ENCODE measurements around the gene SEMA3G. TPM values are rescaled to one million over a fixed set of nuclear protein-coding genes. Genes with fewer than 3 reads are reported as not detected.

Gene SEMA3G
- total and polyA plus RNA-seq, 2 donors (not counting 1 experiment from before 2014, with no cell fraction given): 0.02 to 0.17 TPM

DNA sequence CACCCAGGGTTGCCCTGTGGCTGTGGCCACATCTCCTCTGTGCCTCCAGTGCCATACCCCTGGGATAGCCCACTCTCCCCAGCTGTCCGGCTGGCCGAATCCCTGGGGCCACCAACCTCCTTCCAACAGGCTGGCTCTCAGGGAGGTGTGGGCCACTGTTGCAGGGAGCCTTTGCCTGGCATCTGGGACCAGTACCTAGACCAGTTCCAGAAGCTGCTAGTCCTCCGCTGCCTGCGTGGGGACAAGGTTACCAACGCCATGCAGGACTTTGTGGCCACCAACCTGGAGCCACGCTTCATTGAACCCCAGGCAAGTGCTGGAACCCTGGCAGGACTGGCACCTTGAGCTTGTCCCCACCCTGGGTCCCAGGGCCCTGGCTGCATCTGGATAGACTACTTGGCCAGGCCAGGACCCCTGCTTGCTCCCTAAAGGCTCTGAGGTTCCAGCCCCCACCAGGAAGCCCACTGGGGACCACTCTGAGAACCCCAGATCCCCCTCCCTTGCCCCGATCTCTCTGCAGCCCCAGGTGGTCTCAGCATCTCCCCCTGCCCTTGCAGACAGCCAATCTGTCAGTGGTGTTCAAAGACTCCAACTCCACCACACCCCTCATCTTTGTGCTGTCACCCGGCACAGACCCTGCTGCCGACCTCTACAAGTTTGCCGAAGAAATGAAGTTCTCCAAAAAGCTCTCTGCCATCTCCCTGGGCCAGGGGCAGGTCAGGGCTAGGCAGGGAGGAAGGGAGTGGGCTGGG lies 50.0 kb downstream of the SEMA3G start:
- Histone ChIP-seq H3K4me1 (ENCODE audit: control insufficient read depth, extremely low read depth, insufficient read depth, low read length) (no peaks in the 10 kb centered on the region), H4K20me1 (ENCODE audit: control insufficient read depth, extremely low read depth, insufficient read depth, low read length) (no peaks in the 10 kb centered on the region), H3K27ac (ENCODE audit: insufficient read depth, low read length) (no peak overlapping the region), H3K4me3 (replicated peaks in 1 of 4; ENCODE audit: control extremely low read depth in 1 of 4, insufficient read depth in 1 of 4, low read depth in 3 of 4, low read length in 4 of 4) (no peak overlapping the region), H3K27me3 (ENCODE audit: control insufficient read depth, insufficient read depth, low read length) (peaks cover 4% of the 10 kb centered on the region), H3K79me2 (ENCODE audit: control insufficient read depth, insufficient read depth, low read length) (no peaks in the 10 kb centered on the region), H3K9me3 (ENCODE audit: control insufficient read depth, insufficient read depth, low read depth, low read length) (no peaks in the 10 kb centered on the region), H3K4me2 (ENCODE audit: extremely low read depth, insufficient read depth, low read length) (no peak overlapping the region), H3K36me3 (ENCODE audit: control insufficient read depth, insufficient read depth, low read length) (no peaks in the 10 kb centered on the region), H3K9ac (ENCODE audit: insufficient read depth, low read length) (no peak overlapping the region), H2AFZ (ENCODE audit: low read length) (no peak overlapping the region)
- TF ChIP-seq, protein P1, sequence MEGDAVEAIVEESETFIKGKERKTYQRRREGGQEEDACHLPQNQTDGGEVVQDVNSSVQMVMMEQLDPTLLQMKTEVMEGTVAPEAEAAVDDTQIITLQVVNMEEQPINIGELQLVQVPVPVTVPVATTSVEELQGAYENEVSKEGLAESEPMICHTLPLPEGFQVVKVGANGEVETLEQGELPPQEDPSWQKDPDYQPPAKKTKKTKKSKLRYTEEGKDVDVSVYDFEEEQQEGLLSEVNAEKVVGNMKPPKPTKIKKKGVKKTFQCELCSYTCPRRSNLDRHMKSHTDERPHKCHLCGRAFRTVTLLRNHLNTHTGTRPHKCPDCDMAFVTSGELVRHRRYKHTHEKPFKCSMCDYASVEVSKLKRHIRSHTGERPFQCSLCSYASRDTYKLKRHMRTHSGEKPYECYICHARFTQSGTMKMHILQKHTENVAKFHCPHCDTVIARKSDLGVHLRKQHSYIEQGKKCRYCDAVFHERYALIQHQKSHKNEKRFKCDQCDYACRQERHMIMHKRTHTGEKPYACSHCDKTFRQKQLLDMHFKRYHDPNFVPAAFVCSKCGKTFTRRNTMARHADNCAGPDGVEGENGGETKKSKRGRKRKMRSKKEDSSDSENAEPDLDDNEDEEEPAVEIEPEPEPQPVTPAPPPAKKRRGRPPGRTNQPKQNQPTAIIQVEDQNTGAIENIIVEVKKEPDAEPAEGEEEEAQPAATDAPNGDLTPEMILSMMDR (conservative IDR thresholded peaks at IDR 0.05 in 1 of 2, IDR thresholded peaks at IDR 0.05 in 1 of 2; ENCODE audit: low read depth in 1 of 2, low read length in 2 of 2): no peak
- DNase-seq (ENCODE audit: low read depth in 2 of 2): no peak

DNA sequence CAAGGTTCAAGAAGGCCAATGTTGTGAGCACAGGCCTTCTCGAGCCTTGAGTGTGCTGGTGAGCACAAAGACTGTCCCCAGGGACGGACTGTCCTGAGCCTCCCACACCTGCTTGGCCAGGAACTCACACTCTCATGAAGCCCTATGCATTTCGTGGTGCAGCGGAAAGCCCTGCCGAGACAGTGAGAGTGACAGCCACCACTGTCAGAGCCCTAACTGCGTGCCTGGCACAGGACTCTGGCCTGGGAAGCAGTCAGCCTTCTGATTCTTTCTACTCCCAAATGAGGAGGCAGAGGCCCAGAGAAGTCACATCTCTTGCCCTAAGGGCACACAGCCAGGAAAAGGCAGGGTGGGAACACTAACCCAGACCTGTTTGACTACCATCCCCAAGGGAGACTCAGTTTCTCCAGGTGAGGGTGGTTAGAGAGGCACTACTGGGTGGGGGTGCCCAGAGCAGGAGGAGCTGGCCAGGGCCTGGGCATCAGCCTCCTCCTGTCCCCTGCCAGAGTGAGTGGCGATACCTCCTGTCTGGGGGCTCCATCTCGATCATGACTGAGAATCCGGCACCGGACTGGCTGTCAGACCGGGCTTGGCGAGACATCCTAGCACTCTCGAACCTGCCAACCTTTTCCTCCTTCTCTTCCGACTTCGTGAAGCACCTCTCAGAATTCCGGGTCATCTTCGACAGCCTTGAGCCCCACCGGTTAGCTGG lies 50.8 kb downstream of the SEMA3G start:
- H3K79me2 ChIP-seq (ENCODE audit: control insufficient read depth, insufficient read depth, low read length): no peaks in the 10 kb centered on the region
- no peak for TF ChIP-seq EZH2 (IDR thresholded peaks at IDR 0.05; ENCODE audit: low read length, missing control alignments)
- TF ChIP-seq, protein P1 (conservative IDR thresholded peaks at IDR 0.05 in 1 of 2, IDR thresholded peaks at IDR 0.05 in 1 of 2; ENCODE audit: low read depth in 1 of 2, low read length in 2 of 2): no peak
- DNase-seq (ENCODE audit: low read depth in 2 of 2): no peak

DNA sequence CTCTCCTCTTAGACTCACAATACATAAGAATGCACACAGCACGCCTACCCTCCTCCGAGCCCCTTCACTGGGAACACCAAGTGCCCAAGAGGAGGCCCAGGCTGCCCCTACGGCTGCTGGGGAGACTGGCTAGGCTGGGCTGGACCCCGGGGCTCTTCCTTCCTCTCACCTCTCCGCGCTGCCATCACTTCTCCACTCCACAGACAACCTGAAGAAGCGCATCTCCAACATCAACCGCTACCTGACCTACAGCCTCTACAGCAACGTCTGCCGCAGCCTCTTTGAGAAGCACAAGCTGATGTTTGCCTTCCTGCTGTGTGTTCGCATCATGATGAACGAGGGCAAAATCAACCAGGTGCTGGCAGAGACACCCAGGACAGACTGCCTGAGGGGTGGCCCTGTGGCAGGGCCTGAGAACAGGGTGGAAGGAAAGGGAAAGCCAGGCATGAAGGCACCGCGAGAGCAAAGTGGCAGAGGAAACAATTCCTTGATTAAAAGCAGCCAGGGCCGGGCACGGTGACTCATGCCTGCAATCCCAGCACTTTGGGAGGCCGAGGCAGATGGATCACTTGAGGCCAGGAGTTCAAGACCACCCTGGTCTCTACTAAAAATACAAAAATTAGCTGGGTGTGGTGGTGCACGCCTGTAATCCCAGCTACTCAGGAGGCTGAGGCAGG lies 51.6 kb downstream of the SEMA3G start:
- Histone ChIP-seq H3K9me3 (ENCODE audit: control insufficient read depth, insufficient read depth, low read depth, low read length) (no peaks in the 10 kb centered on the region), H3K36me3 (ENCODE audit: control insufficient read depth, insufficient read depth, low read length) (no peaks in the 10 kb centered on the region), H3K4me3 (replicated peaks in 1 of 4; ENCODE audit: control extremely low read depth in 1 of 4, insufficient read depth in 1 of 4, low read depth in 3 of 4, low read length in 4 of 4) (no peak overlapping the region), H3K4me1 (ENCODE audit: control insufficient read depth, extremely low read depth, insufficient read depth, low read length) (no peaks in the 10 kb centered on the region), H3K4me2 (ENCODE audit: extremely low read depth, insufficient read depth, low read length) (no peak overlapping the region), H3K27me3 (ENCODE audit: control insufficient read depth, insufficient read depth, low read length) (peaks cover 4% of the 10 kb centered on the region), H2AFZ (ENCODE audit: low read length) (no peak overlapping the region), H3K9ac (ENCODE audit: insufficient read depth, low read length) (no peak overlapping the region), H3K79me2 (ENCODE audit: control insufficient read depth, insufficient read depth, low read length) (no peaks in the 10 kb centered on the region), H4K20me1 (ENCODE audit: control insufficient read depth, extremely low read depth, insufficient read depth, low read length) (no peaks in the 10 kb centered on the region), H3K27ac (ENCODE audit: insufficient read depth, low read length) (no peak overlapping the region)
- no peak for TF ChIP-seq EZH2 (IDR thresholded peaks at IDR 0.05; ENCODE audit: low read length, missing control alignments)
- TF ChIP-seq, protein P1 (conservative IDR thresholded peaks at IDR 0.05 in 1 of 2, IDR thresholded peaks at IDR 0.05 in 1 of 2; ENCODE audit: low read depth in 1 of 2, low read length in 2 of 2): no peak
- no peak for DNase-seq (ENCODE audit: low read depth in 2 of 2)

More for the DNA sequence above, 50.8 kb downstream of the SEMA3G start:
- H3K27me3 ChIP-seq (ENCODE audit: control insufficient read depth, insufficient read depth, low read length): peaks cover 4% of the 10 kb centered on the region
- no peak overlapping the region for H2AFZ ChIP-seq (ENCODE audit: low read length)
- no peak overlapping the region for H3K27ac ChIP-seq (ENCODE audit: insufficient read depth, low read length)
- no peak overlapping the region for H3K4me3 ChIP-seq (replicated peaks in 1 of 4; ENCODE audit: control extremely low read depth in 1 of 4, insufficient read depth in 1 of 4, low read depth in 3 of 4, low read length in 4 of 4)
- no peaks in the 10 kb centered on the region for H3K9me3 ChIP-seq (ENCODE audit: control insufficient read depth, insufficient read depth, low read depth, low read length)
- no peaks in the 10 kb centered on the region for H3K4me1 ChIP-seq (ENCODE audit: control insufficient read depth, extremely low read depth, insufficient read depth, low read length)
- H3K36me3 ChIP-seq (ENCODE audit: control insufficient read depth, insufficient read depth, low read length): no peaks in the 10 kb centered on the region
- H3K4me2 ChIP-seq (ENCODE audit: extremely low read depth, insufficient read depth, low read length): no peak overlapping the region
- H3K9ac ChIP-seq (ENCODE audit: insufficient read depth, low read length): no peak overlapping the region
- H4K20me1 ChIP-seq (ENCODE audit: control insufficient read depth, extremely low read depth, insufficient read depth, low read length): no peaks in the 10 kb centered on the region
